ENCODE data around the gene DMRT2. TPM values are rescaled to one million over a fixed set of nuclear protein-coding genes. Genes with fewer than 3 reads are reported as not detected.

DMRT2 gene
- total RNA-seq (not detected), polyA plus RNA-seq (0.09 TPM)
- long read RNA-seq, donor 1, partial matches to known transcripts, result 1 of 2 reads
- long read RNA-seq, donor 1, other reads (novel, unspliced or antisense), result 0 of 2 reads
- long read RNA-seq, donor 2, result 0 reads
- long read RNA-seq, donor 3, result 0 reads
- long read RNA-seq, donor 4, result 0 reads

GRCh38 chr9:1050125-1050895 is at the start of gene DMRT2:
Gene DMRT2, plus strand, starts transcription at chr9:1050357. Its CDS starts 1,257 bp downstream, at chr9:1051614.
- intact Hi-C loops (cut with DNase I), result no loop called here
- DNase-seq, result peak; percentile 85 to 93 (median 86)
- WGBS, result 4% methylated on average over 48 of the region's 48 CpGs
- peak; percentile 95 to 96 for ATAC-seq
- Histone ChIP-seq H3K27ac (ENCODE audit: low read length) (no peak within 1 kb of the TSS), H3K9me3 (ENCODE audit: control insufficient read depth, low read length) (no peaks in the 10 kb centered on the region), H3K4me1 (ENCODE audit: control insufficient read depth, insufficient read depth, low read length) (peaks cover 6% of the 10 kb centered on the region), H3K27me3 (ENCODE audit: control insufficient read depth, insufficient read depth) (peaks cover 2% of the 10 kb centered on the region), H3K4me3 (ENCODE audit: low read length) (peak within 1 kb of the TSS; percentile 2)

GRCh38 chr9:1001838-1002237 is 48.3 kb upstream of the DMRT2 start:
- DNase-seq (no peak), ATAC-seq (no peak)
- Histone ChIP-seq H3K4me3 (ENCODE audit: low read length) (no peak overlapping the region), H3K4me1 (ENCODE audit: control insufficient read depth, insufficient read depth, low read length) (no peaks in the 10 kb centered on the region), H3K27me3 (ENCODE audit: control insufficient read depth, insufficient read depth) (no peaks in the 10 kb centered on the region), H3K27ac (ENCODE audit: low read length) (no peak overlapping the region), H3K9me3 (ENCODE audit: control insufficient read depth, low read length) (no peaks in the 10 kb centered on the region)
- WGBS, result 89% methylated on average over 4 of the region's 4 CpGs
- intact Hi-C loops (cut with DNase I), result loop anchor here in 3 of 4 donors (10.0 kb wide), 2 partner anchors 107 to 657 kb away; no protein-coding TSS in a partner anchor

DNA sequence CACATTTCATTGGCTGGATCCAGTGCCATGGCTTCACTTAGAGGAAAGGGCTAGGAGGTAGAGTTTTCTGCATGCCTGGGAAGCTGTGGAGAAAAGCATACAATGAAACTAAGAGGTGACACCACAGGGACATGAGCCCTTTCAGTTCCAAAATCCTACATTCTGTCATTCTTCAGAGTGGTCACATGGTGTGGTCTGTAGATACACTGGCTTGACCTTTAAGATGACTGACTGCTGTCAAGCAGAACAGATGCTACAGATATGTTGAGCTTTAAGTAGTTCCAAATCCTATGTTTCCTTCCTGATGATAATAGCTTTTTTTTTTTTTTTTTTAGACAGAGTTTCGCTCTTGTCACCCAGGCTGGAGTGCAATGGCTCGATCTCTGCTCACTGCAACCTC is 47.5 kb upstream of the DMRT2 start:
- H3K9me3 ChIP-seq (ENCODE audit: control insufficient read depth, low read length), result no peaks in the 10 kb centered on the region
- DNase-seq (no peak), ATAC-seq (no peak)
- no peaks in the 10 kb centered on the region for H3K4me1 ChIP-seq (ENCODE audit: control insufficient read depth, insufficient read depth, low read length)
- no peak overlapping the region for H3K27ac ChIP-seq (ENCODE audit: low read length)
- no peaks in the 10 kb centered on the region for H3K27me3 ChIP-seq (ENCODE audit: control insufficient read depth, insufficient read depth)
- no peak overlapping the region for H3K4me3 ChIP-seq (ENCODE audit: low read length)
- intact Hi-C loops (cut with DNase I), result loop anchor here in 3 of 4 donors (10.0 kb wide), 2 partner anchors 108 to 658 kb away; no protein-coding TSS in a partner anchor
- WGBS, result 88% methylated on average over 2 of the region's 2 CpGs

GRCh38 chr9:1005043-1005667 is 45.0 kb upstream of the DMRT2 start:
- intact Hi-C loops (cut with DNase I), result loop anchor here (5.0 to 10.0 kb wide), 3 partner anchors 110 to 660 kb away; no protein-coding TSS in a partner anchor
- Histone ChIP-seq H3K27me3 (ENCODE audit: control insufficient read depth, insufficient read depth) (no peaks in the 10 kb centered on the region), H3K4me1 (ENCODE audit: control insufficient read depth, insufficient read depth, low read length) (no peaks in the 10 kb centered on the region), H3K9me3 (ENCODE audit: control insufficient read depth, low read length) (no peaks in the 10 kb centered on the region), H3K27ac (ENCODE audit: low read length) (no peak overlapping the region), H3K4me3 (ENCODE audit: low read length) (no peak overlapping the region)
- 56% methylated on average over 10 of the region's 10 CpGs for WGBS
- no peak for ATAC-seq
- DNase-seq, result no peak

- 80% methylated on average over 3 of the region's 3 CpGs for WGBS
- H3K27ac ChIP-seq (ENCODE audit: low read length), result no peak overlapping the region
- intact Hi-C loops (cut with DNase I), result loop anchor here (5.0 to 10.0 kb wide), 3 partner anchors 113 to 663 kb away; no protein-coding TSS in a partner anchor
- no peak overlapping the region for H3K4me3 ChIP-seq (ENCODE audit: low read length)
- H3K4me1 ChIP-seq (ENCODE audit: control insufficient read depth, insufficient read depth, low read length), result no peaks in the 10 kb centered on the region
- DNase-seq (no peak), ATAC-seq (no peak)
- H3K9me3 ChIP-seq (ENCODE audit: control insufficient read depth, low read length), result no peaks in the 10 kb centered on the region
- no peaks in the 10 kb centered on the region for H3K27me3 ChIP-seq (ENCODE audit: control insufficient read depth, insufficient read depth)
Measured at GRCh38 chr9:1007312-1007711, 42.8 kb upstream of the DMRT2 start.

- intact Hi-C loops (cut with DNase I), result loop anchor here (5.0 to 10.0 kb wide), 3 partner anchors 113 to 663 kb away; no protein-coding TSS in a partner anchor
- no peak overlapping the region for H3K4me3 ChIP-seq (ENCODE audit: low read length)
- no peaks in the 10 kb centered on the region for H3K4me1 ChIP-seq (ENCODE audit: control insufficient read depth, insufficient read depth, low read length)
- WGBS, result 87% methylated on average over 3 of the region's 3 CpGs
- no peak for DNase-seq
- no peaks in the 10 kb centered on the region for H3K27me3 ChIP-seq (ENCODE audit: control insufficient read depth, insufficient read depth)
- no peak overlapping the region for H3K27ac ChIP-seq (ENCODE audit: low read length)
- no peaks in the 10 kb centered on the region for H3K9me3 ChIP-seq (ENCODE audit: control insufficient read depth, low read length)
- no peak for ATAC-seq
Measured at GRCh38 chr9:1008216-1008615, 41.9 kb upstream of the DMRT2 start.

GRCh38 chr9:1009101-1009707 is 41.0 kb upstream of the DMRT2 start:
- Histone ChIP-seq H3K9me3 (ENCODE audit: control insufficient read depth, low read length) (no peaks in the 10 kb centered on the region), H3K27me3 (ENCODE audit: control insufficient read depth, insufficient read depth) (no peaks in the 10 kb centered on the region), H3K4me1 (ENCODE audit: control insufficient read depth, insufficient read depth, low read length) (no peaks in the 10 kb centered on the region), H3K27ac (ENCODE audit: low read length) (no peak overlapping the region), H3K4me3 (ENCODE audit: low read length) (no peak overlapping the region)
- 6% methylated on average over 14 of the region's 14 CpGs for WGBS
- ATAC-seq (peak; percentile 94), DNase-seq (peak; percentile 74 to 92 (median 89))
- intact Hi-C loops (cut with DNase I), result loop anchor here (5.0 to 10.0 kb wide), 3 partner anchors 114 to 664 kb away; no protein-coding TSS in a partner anchor

DNA sequence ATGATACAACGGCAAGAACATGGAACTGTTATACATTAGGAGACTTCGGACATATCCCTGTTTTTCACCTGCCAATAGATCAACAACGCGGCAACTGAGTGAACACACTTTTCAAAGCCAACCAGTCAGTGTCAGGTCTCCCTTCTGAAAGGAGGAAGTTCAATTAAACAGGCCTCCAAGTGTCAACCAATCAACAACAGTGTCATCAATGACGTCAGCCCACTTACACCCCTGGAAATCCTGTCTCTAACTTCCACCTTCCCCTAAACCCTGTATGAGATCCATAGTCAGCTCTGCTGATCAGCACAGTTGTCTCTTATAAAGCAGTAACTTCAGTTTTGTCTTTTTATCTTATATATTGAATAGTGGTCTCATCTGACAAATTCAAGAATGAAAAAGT is 37.1 kb upstream of the DMRT2 start:
- Histone ChIP-seq H3K27ac (ENCODE audit: low read length) (no peak overlapping the region), H3K9me3 (ENCODE audit: control insufficient read depth, low read length) (no peaks in the 10 kb centered on the region), H3K4me3 (ENCODE audit: low read length) (no peak overlapping the region), H3K4me1 (ENCODE audit: control insufficient read depth, insufficient read depth, low read length) (no peaks in the 10 kb centered on the region), H3K27me3 (ENCODE audit: control insufficient read depth, insufficient read depth) (no peaks in the 10 kb centered on the region)
- WGBS, result 68% methylated on average over 5 of the region's 5 CpGs
- ATAC-seq (no peak), DNase-seq (no peak)
- intact Hi-C loops (cut with DNase I), result no loop called here

DNA sequence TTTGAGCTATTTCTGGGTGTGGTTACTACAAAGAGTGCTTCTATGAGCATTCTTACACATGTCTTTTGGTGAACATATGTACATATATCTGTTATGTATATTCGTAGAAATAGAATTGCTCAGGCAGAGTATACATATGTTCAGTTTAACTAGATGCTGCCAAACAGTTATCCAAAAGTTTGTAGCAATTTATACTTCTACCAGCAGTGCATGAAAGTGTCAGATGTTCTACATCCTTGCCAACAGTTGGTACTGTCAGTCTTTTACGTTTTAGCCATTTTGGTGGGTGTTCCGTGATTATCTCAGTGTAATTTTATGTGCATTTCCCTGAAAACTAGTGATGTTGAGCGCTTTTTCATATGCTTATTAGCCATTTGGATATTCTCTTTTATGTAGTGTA is 35.9 kb upstream of the DMRT2 start:
- H3K4me3 ChIP-seq (ENCODE audit: low read length), result no peak overlapping the region
- ATAC-seq (no peak), DNase-seq (no peak)
- intact Hi-C loops (cut with DNase I), result no loop called here
- no peak overlapping the region for H3K27ac ChIP-seq (ENCODE audit: low read length)
- H3K4me1 ChIP-seq (ENCODE audit: control insufficient read depth, insufficient read depth, low read length), result no peaks in the 10 kb centered on the region
- 76% methylated on average over 4 of the region's 4 CpGs for WGBS
- H3K27me3 ChIP-seq (ENCODE audit: control insufficient read depth, insufficient read depth), result no peaks in the 10 kb centered on the region
- H3K9me3 ChIP-seq (ENCODE audit: control insufficient read depth, low read length), result no peaks in the 10 kb centered on the region

- Histone ChIP-seq H3K9me3 (ENCODE audit: control insufficient read depth, low read length) (no peaks in the 10 kb centered on the region), H3K4me3 (ENCODE audit: low read length) (no peak overlapping the region), H3K27ac (ENCODE audit: low read length) (no peak overlapping the region), H3K27me3 (ENCODE audit: control insufficient read depth, insufficient read depth) (no peaks in the 10 kb centered on the region), H3K4me1 (ENCODE audit: control insufficient read depth, insufficient read depth, low read length) (no peaks in the 10 kb centered on the region)
- DNase-seq (no peak), ATAC-seq (no peak)
- 80% methylated on average over 2 of the region's 2 CpGs for WGBS
- intact Hi-C loops (cut with DNase I), result no loop called here
Measured at GRCh38 chr9:1014640-1015039, 35.5 kb upstream of the DMRT2 start.

DNA sequence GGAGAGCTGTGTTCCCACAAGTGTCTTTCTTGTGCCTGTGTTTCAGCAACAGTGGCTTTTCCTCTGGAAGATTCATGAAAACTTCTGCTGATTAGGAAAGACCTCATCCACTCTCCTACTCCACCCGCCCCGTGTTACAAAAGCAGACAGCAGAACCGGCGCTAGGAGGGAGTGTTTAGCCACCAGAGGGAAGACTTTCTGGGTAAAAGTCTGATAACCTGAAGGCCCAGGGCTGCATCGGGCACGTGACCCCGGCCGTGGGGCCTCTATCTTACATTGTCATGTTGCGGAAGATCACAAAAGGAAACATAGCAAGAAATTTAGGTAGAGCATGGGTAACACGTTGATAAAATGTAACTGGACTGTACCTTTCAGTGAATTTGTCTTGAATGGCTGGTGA is 32.0 kb upstream of the DMRT2 start:
- WGBS, result 12% methylated on average over 10 of the region's 10 CpGs
- H3K27me3 ChIP-seq (ENCODE audit: control insufficient read depth, insufficient read depth), result no peaks in the 10 kb centered on the region
- DNase-seq (no peak), ATAC-seq (no peak)
- intact Hi-C loops (cut with DNase I), result no loop called here
- H3K9me3 ChIP-seq (ENCODE audit: control insufficient read depth, low read length), result no peaks in the 10 kb centered on the region
- no peak overlapping the region for H3K27ac ChIP-seq (ENCODE audit: low read length)
- no peak overlapping the region for H3K4me3 ChIP-seq (ENCODE audit: low read length)
- H3K4me1 ChIP-seq (ENCODE audit: control insufficient read depth, insufficient read depth, low read length), result no peaks in the 10 kb centered on the region

All from right cardiac atrium (tissue), 5 donors.